Stimulated activated naive CD8-positive, alpha-beta T cell treated with anti-CD3 and anti-CD28 coated beads, Interleukin-15, amount 100 ng/mL, for 72 hours (primary cell): ENCODE results near the gene AK9.

Source experiments
- ATAC-seq: fragments of 150-1000 bp; cut with Tn5 transposase; 2 replicates; pipeline ENCODE4 v1.10.0; 2021; ENCODE audit warnings: mild to moderate bottlenecking, moderate library complexity
- DNase-seq, 2 donors: peaks; one replicate each; pipeline ENCODE4 v3.0.0; 2021 to 2022
- H3K27ac Mint-ChIP-seq, 2 donors: one replicate each; pipeline ENCODE4 v1.8.0; 2022; ENCODE audit warnings: mild to moderate bottlenecking in 2 of 2, mixed read lengths in 2 of 2, moderate library complexity in 2 of 2
- H3K27me3 Mint-ChIP-seq: one replicate; pipeline ENCODE4 v1.8.0; 2022; ENCODE audit warnings: mixed read lengths
- H3K4me1 Mint-ChIP-seq: one replicate; pipeline ENCODE4 v1.8.0; 2022; ENCODE audit warnings: mild to moderate bottlenecking, mixed read lengths
- H3K4me3 Mint-ChIP-seq, 2 donors: one replicate each; pipeline ENCODE4 v1.8.0; 2022; ENCODE audit warnings: mild to moderate bottlenecking in 2 of 2, mixed read lengths in 2 of 2, moderate library complexity in 1 of 2
- H3K9me3 Mint-ChIP-seq, 2 donors: one replicate each; pipeline ENCODE4 v1.8.0; 2022; ENCODE audit warnings: mixed read lengths in 2 of 2

Gene AK9

DNA sequence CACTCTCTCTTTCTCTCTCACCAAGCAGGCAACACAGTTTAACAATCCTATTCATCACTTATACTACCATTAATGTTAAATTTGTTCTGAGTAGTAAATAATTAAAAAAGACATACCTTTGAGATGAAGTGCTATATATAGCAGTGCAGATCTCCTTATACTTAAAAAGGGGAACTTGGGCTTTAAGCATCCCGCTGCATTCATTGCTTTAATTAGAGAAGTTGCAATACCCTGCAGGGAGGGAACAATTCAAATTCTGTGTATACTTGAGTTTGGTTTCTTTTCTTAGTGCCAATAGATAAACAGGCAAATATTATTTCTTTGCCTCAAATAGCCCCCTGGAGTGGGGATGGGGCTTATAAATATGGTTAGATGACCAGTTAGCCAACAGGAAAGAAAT lies 197.1 kb downstream of the AK9 start:
- Mint-ChIP-seq H3K4me1 (peaks cover 36% of the 10 kb centered on the region), H3K27me3 (no peaks in the 10 kb centered on the region), H3K27ac (no peak overlapping the region), H3K9me3 (no peaks in the 10 kb centered on the region), H3K4me3 (no peak overlapping the region)
- no peak for DNase-seq
- ATAC-seq: no peak

DNA sequence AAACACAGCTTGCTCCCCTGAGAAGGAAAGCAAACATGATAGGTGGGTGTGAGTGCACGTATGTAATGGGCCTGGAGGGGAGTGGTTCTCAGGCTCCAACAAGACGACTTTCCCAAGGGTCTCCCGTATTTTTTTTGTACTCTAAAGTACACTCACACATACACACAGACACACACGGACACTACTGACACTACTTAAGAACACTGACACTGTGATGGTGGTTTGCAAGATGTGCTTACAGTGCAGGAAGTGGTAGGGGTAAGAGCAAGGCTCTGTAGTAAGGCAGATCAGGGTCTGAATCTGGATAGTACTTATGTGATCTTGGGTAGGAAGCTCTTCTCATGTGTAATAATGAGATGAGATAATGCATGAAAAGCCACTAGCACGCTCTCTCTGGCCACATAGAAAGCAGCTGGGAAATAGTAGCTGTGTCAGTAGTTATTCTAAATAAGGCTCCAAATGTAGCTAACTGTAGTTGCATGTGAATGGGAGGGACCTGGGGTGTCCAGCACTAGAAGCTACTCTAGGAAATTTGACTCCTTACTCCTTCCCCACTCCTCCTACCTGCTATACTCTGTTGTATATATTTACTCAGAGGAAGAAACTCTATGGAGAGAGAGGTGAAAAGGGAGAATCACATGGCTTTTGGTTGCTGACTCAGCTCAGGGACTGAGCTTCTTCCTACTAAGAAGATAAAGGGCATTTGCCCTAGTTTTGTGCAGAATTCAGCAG lies 199.6 kb downstream of the AK9 start:
- Mint-ChIP-seq H3K27me3 (no peaks in the 10 kb centered on the region), H3K27ac (peak overlapping the region in 1 of 2 donors; percentile 92), H3K9me3 (no peaks in the 10 kb centered on the region), H3K4me1 (peaks cover 29% of the 10 kb centered on the region), H3K4me3 (peak overlapping the region; percentile 67 to 69)
- DNase-seq (peak; percentile 19 to 45), ATAC-seq (peak; percentile 99)

DNA sequence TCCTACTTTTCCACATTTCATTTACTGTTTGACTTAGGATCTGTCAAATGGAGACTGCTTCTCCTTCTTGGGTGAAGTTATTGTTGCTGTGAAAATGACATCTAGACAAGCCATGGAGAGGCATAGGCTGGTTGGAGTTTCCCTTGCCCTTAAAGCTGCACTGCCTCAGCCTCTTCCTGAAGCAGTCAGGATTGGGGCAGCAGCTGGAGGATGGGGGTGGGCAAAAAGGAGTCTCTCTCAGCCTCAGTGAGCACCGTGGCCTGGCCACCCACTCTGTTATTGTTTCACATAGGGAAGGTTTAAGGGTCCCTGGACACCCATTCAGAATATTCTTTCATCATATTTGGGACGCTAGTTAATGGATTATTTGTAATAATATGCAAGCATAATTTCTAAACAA lies 200.3 kb downstream of the AK9 start:
- ATAC-seq: no peak
- Mint-ChIP-seq H3K27me3 (no peaks in the 10 kb centered on the region), H3K27ac (peak overlapping the region; percentile 63 to 92), H3K9me3 (no peaks in the 10 kb centered on the region), H3K4me1 (peaks cover 23% of the 10 kb centered on the region), H3K4me3 (peak overlapping the region; percentile 67 to 69)
- DNase-seq: no peak

DNA sequence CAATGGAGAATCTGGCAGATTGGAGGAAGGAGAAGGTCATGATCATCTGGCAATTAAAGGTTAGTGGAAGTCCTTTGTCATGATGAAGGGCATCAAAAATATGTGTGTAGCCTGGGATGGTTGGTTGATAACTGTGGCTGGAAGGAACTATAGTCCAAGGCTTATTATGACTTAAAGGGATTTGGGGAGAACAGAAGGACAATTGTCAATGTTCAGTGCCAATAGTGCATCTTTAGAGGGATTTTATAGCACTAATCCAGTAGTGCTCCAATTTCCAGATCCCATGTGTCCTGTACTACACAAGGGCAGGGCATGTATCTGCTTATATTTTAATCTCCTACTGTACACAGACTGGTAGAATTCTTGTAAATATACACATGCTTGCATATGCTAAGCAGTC lies 203.0 kb downstream of the AK9 start:
- H3K27ac Mint-ChIP-seq: no peak overlapping the region
- ATAC-seq (no peak), DNase-seq (no peak)
- no peaks in the 10 kb centered on the region for H3K27me3 Mint-ChIP-seq
- H3K4me1 Mint-ChIP-seq: peaks cover 29% of the 10 kb centered on the region
- no peak overlapping the region for H3K4me3 Mint-ChIP-seq
- H3K9me3 Mint-ChIP-seq: no peaks in the 10 kb centered on the region

DNA sequence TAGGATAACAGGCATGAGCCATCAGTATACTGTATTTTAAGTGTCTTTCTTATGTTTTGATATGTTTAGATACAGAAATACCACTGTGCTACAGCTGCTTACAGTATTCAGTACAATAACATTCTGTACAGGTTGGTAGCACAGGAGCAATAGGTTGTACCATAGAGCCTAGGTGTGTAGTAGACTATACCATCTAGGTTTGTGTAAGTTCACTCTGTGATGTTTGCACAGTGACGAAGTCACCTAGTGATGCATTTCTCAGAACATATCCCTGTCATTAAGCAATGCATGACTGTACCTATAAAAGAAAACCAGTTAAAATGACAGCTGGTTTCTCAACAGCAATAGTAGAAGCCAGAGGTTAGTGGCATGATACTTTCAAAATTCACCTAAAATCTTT lies 204.9 kb downstream of the AK9 start:
- Mint-ChIP-seq H3K27me3 (no peaks in the 10 kb centered on the region), H3K9me3 (no peaks in the 10 kb centered on the region), H3K27ac (no peak overlapping the region), H3K4me1 (peaks cover 28% of the 10 kb centered on the region), H3K4me3 (no peak overlapping the region)
- DNase-seq (no peak), ATAC-seq (no peak)

DNA sequence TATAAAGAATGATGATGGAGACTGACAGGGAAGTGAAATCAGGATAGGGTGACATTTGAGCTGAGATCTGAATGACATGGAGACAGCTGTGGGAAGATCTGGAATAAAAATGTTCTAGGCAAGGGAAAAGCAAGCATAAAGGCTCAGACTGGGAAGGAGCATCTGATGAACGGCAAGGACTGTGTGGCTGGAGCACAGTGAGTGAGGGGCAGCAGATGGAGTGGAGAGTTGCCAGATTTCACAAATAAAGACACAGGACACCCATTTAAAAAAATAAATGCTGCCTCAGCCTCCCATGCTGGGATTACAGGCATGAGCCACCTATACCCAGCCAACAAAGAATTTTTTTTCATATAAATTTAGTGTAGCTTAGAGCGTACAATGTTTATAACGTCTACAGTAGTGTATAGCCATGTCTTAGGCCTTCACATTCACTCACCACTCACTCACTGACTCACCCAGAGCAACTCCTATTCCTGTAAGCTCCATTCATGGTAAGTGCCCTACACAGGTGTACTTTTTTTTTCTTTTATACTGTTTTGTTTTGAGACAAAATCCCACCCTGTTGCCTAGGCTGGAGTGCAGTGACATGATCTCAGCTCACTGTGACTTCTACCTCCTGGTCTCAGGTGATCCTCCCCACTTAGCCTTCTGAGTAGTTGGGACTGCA lies 205.6 kb downstream of the AK9 start:
- Mint-ChIP-seq H3K9me3 (no peaks in the 10 kb centered on the region), H3K4me3 (no peak overlapping the region), H3K4me1 (peaks cover 26% of the 10 kb centered on the region), H3K27ac (no peak overlapping the region), H3K27me3 (no peaks in the 10 kb centered on the region)
- ATAC-seq (no peak), DNase-seq (no peak)

DNA sequence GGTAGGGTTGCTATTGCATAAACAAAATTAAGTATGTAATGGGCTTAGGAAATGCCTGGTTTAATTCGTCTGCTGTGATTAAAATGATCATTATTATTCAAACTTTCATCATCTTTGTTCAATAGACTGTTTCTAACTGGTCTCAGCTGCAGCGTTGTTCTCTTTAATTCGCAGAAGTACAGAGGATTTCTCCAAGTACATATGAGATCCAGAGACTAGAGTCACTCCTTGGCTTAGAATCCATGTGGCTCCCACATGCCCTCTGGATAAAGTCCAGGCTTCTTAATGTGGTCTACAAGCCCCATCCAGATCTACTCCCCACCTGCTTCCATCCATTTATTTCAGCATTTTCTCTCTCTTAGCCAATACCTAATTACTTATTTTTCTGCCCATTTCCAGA lies 206.9 kb downstream of the AK9 start:
- ATAC-seq (no peak), DNase-seq (no peak)
- no peaks in the 10 kb centered on the region for H3K27me3 Mint-ChIP-seq
- H3K4me3 Mint-ChIP-seq: peak overlapping the region in 1 of 2 donors; percentile 78
- H3K4me1 Mint-ChIP-seq: peaks cover 32% of the 10 kb centered on the region
- H3K27ac Mint-ChIP-seq: no peak overlapping the region
- no peaks in the 10 kb centered on the region for H3K9me3 Mint-ChIP-seq

DNA sequence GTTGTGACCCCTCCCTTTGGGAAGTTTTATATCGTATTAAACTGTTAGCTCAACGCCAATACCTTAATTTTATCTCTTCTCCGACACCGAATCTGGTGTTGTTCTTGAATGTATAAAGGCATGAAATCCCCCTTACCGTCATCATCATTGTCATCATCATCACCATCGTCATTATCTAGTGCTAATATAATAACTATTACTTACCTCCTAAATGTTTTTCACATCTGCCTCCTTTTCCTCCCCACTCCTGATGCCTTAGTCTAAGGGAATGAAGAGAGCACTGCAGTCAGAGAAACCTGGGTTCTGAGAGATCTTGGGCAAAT lies 207.3 kb downstream of the AK9 start:
- no peaks in the 10 kb centered on the region for H3K27me3 Mint-ChIP-seq
- H3K4me1 Mint-ChIP-seq: peaks cover 36% of the 10 kb centered on the region
- H3K4me3 Mint-ChIP-seq: peak overlapping the region; percentile 62 to 78
- ATAC-seq: peak; percentile 18
- no peaks in the 10 kb centered on the region for H3K9me3 Mint-ChIP-seq
- DNase-seq: no peak
- no peak overlapping the region for H3K27ac Mint-ChIP-seq

DNA sequence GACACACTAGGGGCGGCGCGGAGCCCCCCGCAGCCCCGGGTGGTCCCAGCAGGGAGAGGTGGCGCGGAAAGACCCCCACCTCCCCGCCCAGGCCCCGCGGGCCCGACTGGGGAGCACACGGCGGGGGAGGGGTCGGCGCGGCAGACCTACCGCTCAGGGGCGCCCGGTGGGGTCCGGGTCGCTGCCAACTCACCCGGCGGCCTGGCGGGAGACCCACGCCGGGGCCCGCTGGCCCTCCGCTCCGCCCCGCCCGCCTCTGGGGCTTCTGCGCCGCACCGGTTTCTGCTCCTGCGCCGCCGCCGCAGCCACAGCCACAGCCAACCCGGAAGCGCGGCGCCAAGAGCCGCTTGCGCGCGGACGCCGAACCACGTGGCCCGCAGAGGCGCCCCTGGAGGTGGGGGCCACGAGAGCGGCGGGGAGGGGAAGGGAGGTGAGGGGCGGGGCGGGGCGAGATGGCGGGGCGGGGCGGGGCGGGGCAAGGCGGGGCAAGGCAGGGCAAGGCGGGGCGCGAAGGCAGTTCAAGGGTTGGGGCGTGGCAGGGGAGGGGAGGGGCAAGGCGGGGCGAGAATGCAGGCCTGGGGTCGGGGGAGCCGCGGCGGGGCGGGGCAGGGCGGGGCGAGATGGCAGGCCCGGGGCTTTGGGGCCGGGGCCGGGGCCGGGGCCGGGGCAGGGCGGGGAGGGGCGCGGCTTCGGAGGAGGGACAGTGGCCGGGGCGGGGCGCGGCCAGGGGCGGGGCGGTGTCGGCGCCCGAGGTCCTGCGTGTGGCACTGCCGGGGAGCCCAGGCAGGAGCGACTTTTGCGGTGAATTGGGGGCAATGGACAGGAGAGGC lies 207.9 kb downstream of the AK9 start, which contains the start of gene ZBTB24:
Gene ZBTB24, minus strand, starts transcription at position 315 of the 830 bp plus-strand sequence. CDS start 1,193 bp downstream, outside the sequence.
- no peaks in the 10 kb centered on the region for H3K27me3 Mint-ChIP-seq
- no peaks in the 10 kb centered on the region for H3K9me3 Mint-ChIP-seq
- peak; percentile 87 to 92 for DNase-seq
- peak within 1 kb of the TSS; percentile 64 to 89 for H3K4me3 Mint-ChIP-seq
- peak; percentile 88 for ATAC-seq
- peak within 1 kb of the TSS; percentile 64 to 92 for H3K27ac Mint-ChIP-seq
- H3K4me1 Mint-ChIP-seq: peaks cover 42% of the 10 kb centered on the region

DNA sequence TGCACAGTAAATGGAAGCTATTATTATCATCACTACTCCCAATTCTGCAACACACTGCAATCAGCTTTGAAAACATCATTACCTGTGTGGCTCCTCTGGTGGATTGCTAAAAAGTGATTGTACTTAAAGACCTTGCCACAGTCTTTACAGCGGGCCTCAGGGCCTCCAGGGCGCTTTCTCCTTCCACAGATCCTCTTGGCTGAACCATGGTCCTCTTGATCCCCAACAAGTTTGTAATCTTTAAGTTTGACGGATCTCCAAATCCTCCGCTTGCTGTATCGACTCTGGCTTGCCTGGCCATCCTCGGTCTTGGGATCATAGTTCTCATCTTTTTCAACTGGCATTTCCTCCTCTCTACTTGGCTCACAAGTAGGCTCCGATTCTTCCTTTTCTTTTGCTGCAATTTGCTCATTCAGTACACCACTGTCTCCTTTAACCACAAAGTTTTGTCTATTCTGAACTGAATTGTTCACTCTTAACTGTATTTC lies 210.0 kb downstream of the AK9 start:
- Mint-ChIP-seq H3K9me3 (no peaks in the 10 kb centered on the region), H3K4me3 (peak overlapping the region; percentile 64 to 89), H3K27ac (peak overlapping the region in 1 of 2 donors; percentile 1), H3K4me1 (peaks cover 63% of the 10 kb centered on the region), H3K27me3 (no peaks in the 10 kb centered on the region)
- ATAC-seq: no peak
- no peak for DNase-seq

DNA sequence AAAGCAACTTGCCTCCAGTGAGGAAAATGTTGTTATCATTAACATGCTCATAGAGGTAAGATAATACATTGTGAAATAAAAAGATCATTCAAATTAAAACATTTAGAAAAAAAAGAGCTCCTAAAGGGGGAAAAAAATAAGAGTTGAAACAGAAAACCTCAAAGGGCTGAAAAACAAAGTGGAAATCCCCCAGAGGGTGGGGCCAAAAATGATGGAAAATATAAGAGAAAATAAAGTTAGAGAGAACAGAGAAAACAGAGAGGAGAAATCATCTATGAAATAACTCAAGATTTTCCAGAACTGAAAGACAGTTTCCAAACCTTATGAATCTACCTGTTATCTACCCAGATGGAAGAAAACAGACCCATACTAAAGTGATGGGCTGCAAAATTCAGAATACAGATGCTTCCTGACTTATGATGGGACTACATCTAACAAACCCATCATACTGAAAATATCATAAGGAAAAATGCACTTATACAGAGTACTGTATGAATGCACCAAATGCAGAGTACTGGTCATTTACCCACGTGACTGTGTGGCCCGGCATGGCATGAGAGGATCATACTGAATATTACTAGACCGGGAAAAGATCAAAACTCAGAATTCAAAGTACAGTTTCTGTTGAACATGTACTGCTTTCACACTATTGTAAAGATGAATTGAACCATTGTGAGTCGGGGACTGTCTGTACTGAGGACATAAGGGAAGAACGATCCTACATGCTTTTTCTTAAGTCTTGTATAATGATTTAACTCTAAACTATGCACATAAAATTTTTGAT lies 212.0 kb downstream of the AK9 start:
- ATAC-seq: no peak
- no peaks in the 10 kb centered on the region for H3K9me3 Mint-ChIP-seq
- DNase-seq: no peak
- no peaks in the 10 kb centered on the region for H3K27me3 Mint-ChIP-seq
- H3K4me1 Mint-ChIP-seq: peaks cover 70% of the 10 kb centered on the region
- peak overlapping the region; percentile 90 to 98 for H3K27ac Mint-ChIP-seq
- peak overlapping the region; percentile 87 to 89 for H3K4me3 Mint-ChIP-seq

DNA sequence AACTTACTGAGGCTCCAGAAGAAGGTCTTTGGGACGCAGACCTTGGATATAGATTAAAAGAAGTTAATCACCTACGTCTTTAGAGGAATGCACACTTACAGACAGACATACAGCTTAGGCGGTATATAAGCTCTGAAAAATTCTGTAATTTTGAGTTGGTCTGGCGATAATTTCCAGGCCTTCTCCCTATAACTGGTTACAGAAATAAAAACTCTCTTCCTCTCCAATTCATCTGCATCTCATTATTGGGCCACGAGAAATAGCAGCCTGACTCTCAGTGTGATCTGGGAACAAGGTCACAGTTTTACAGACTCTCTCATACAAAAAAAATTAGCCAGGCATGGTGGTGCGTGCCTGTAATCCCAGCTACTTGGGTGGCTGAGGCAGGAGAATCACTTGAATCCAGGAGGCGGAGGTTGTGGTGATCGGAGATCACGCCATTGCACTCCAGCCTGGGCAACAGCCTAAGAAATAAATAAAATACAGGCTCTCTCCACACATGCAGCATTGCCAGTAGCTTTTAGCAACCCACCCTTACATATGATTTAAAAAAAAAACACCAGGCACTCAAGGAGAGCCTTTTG lies 212.7 kb downstream of the AK9 start:
- DNase-seq: no peak
- no peak for ATAC-seq

DNA sequence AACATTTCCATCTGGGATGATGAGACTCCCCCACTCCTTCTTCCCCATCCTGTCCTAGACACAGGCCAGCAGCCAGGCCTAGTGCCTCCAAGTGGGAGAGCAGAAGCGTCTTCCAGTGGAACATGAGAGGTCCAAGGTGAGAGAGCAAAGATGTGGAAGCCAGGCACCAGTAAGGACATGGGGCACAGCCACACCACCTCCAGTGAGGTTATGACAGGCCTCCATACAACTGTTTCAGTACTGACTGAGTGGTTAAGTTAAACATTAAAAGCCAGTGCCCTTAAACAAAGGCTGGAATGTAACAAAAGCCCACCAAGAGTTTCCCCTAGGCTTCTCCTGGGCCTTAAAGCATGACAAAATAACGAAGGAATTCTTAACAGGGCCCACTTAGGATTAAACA lies 213.3 kb downstream of the AK9 start:
- Mint-ChIP-seq H3K27me3 (no peaks in the 10 kb centered on the region), H3K4me1 (peaks cover 74% of the 10 kb centered on the region), H3K27ac (peak overlapping the region; percentile 72 to 95), H3K4me3 (peak overlapping the region; percentile 87 to 89), H3K9me3 (no peaks in the 10 kb centered on the region)
- peak; percentile 73 for ATAC-seq
- DNase-seq: no peak

More for the DNA sequence above, 212.7 kb downstream of the AK9 start:
- Mint-ChIP-seq H3K27me3 (no peaks in the 10 kb centered on the region), H3K4me1 (peaks cover 68% of the 10 kb centered on the region), H3K4me3 (peak overlapping the region; percentile 87 to 89), H3K9me3 (no peaks in the 10 kb centered on the region), H3K27ac (peak overlapping the region; percentile 90 to 98)

DNA sequence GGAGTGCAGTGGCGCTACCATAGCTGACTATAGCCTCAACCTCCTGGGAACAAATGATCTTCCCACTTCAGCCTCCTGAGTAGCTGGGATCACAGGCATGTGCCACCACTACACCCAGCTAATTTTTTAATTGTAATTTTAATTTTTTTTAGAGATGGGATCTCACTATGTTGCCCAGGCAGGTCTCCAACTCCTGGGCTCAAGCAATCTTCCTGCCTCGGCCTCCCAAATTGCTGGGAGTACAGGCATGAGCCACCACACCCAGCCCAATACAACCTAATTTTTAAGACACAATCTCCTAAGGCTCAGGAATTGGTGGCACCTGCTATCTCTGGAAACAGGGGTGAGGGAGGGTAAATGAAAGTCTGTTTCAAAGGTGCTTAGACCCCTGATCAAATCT lies 213.8 kb downstream of the AK9 start:
- Mint-ChIP-seq H3K4me1 (peaks cover 80% of the 10 kb centered on the region), H3K27me3 (no peaks in the 10 kb centered on the region), H3K27ac (peak overlapping the region in 1 of 2 donors; percentile 95), H3K4me3 (peak overlapping the region; percentile 87 to 89), H3K9me3 (no peaks in the 10 kb centered on the region)
- DNase-seq (no peak), ATAC-seq (no peak)

DNA sequence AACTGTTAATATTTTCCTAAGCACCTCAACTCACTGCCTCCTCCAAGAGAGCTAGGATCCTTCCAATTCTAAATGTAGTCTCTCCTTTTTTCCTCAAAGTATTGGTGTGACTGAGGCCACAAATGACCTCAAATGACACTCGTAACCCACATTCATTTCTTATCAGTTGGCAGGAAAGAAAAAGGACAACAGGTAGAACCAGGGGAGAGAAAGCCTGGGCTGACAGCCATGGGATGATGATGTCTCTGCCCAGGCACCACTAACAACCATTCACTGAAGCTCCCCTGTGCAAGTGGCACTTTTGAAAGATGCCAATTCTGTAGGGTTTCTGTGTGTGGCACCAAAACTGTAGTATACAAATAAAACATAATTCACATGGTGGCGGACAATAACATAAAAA lies 215.4 kb downstream of the AK9 start:
- peaks cover 83% of the 10 kb centered on the region for H3K4me1 Mint-ChIP-seq
- no peak overlapping the region for H3K4me3 Mint-ChIP-seq
- no peaks in the 10 kb centered on the region for H3K9me3 Mint-ChIP-seq
- no peaks in the 10 kb centered on the region for H3K27me3 Mint-ChIP-seq
- no peak for ATAC-seq
- no peak for DNase-seq
- H3K27ac Mint-ChIP-seq: peak overlapping the region in 1 of 2 donors; percentile 36
